Astrocyte of the spinal cord (primary cell): ENCODE measurements around the gene TNFSF15.

Experiments
- DNase-seq: peaks from one replicate; pipeline ENCODE4 v3.0.0; 2011; ENCODE audit warnings: low read depth, low spot score
- H3K4me3 ChIP-seq: 2 replicates; pipeline ENCODE4 v1.5.1; 2011; ENCODE audit warnings: low read depth, mild to moderate bottlenecking, low read length, moderate library complexity
- CTCF ChIP-seq: IDR thresholded peaks from 2 replicates; pipeline ENCODE4 v1.5.1; 2012; ENCODE audit warnings: low read depth, mild to moderate bottlenecking, low read length, inconsistent platforms
- in situ Hi-C: cut with HindIII; loops from 2 replicates; pipeline ENCODE4 v1.10.0; 2017; ENCODE audit warnings: low sequenced_read_pairs

TNFSF15 gene

GRCh38 chr9:114820776-114821501 is 15.1 kb upstream of the TNFSF15 start:
- in situ Hi-C loops: no loop called here
- TF ChIP-seq CTCF: no peak
- DNase-seq: no peak

GRCh38 chr9:114818178-114818577 is 12.3 kb upstream of the TNFSF15 start:
- in situ Hi-C loops: no loop called here

More at GRCh38 chr9:114820776-114821501, 15.1 kb upstream of the TNFSF15 start:
- no peak overlapping the region for H3K4me3 ChIP-seq

GRCh38 chr9:114813717-114814418 is 8.0 kb upstream of the TNFSF15 start:
- in situ Hi-C loops: no loop called here
- H3K4me3 ChIP-seq: no peak overlapping the region
- DNase-seq: no peak
- TF ChIP-seq CTCF: no peak

More at GRCh38 chr9:114818178-114818577, 12.3 kb upstream of the TNFSF15 start:
- H3K4me3 ChIP-seq: no peak overlapping the region
- DNase-seq: no peak
- TF ChIP-seq CTCF: no peak

- no peak for DNase-seq
- TF ChIP-seq CTCF: no peak
- no peak overlapping the region for H3K4me3 ChIP-seq
- in situ Hi-C loops: no loop called here
Measured at GRCh38 chr9:114811966-114812636, 6.3 kb upstream of the TNFSF15 start.

- in situ Hi-C loops: no loop called here
- no peak for DNase-seq
- no peak for TF ChIP-seq CTCF
- H3K4me3 ChIP-seq: no peak overlapping the region
Measured at GRCh38 chr9:114811301-114811700, 5.5 kb upstream of the TNFSF15 start.

- no peak for TF ChIP-seq CTCF
- in situ Hi-C loops: no loop called here
- no peak overlapping the region for H3K4me3 ChIP-seq
- DNase-seq: no peak
Measured at GRCh38 chr9:114810614-114811013, 4.8 kb upstream of the TNFSF15 start.
